IMR-90 (cell line): Measurements from ENCODE around the gene PPT2.
"Not testable (repeated sequence)": the region's sequence is repeated elsewhere in the genome, so short reads cannot be mapped to it uniquely, and the experiment has no call there.

Experiments
- CTCF ChIP-seq: conservative IDR thresholded peaks from 2 replicates; pipeline ENCODE4 v1.5.1; 2012; ENCODE audit warnings: mild to moderate bottlenecking, low read depth, low read length, improper control_type of control experiment
- SMC3 ChIP-seq: fragments of 150-350 bp; IDR thresholded peaks from 2 replicates; pipeline ENCODE4 v1.6.1; 2016; ENCODE audit warnings: low read depth, mild to moderate bottlenecking, antibody characterized with exemption, low read length, moderate library complexity

GRCh38 chr6:32185681-32186131, 31.8 kb downstream of the PPT2 start:
- TF ChIP-seq CTCF, SMC3: not testable (repeated sequence)
